ENCODE results near the gene MFF.
"Not testable (repeated sequence)": the region's sequence is repeated elsewhere in the genome, so short reads cannot be mapped to it uniquely, and the experiment has no call there.

Gene MFF

GRCh38 chr2:227378371-227378782, 53.3 kb downstream of the MFF start:
- DNase-seq: no peak

- no peak for DNase-seq
Observed at GRCh38 chr2:227379095-227379494, 54.0 kb downstream of the MFF start, which contains the start of gene TM4SF20. Gene TM4SF20, minus strand, starts transcription at chr2:227379306. Its CDS starts 38 bp downstream, at chr2:227379268.

GRCh38 chr2:227382241-227382835, 57.3 kb downstream of the MFF start:
- not testable (repeated sequence) for DNase-seq

GRCh38 chr2:227383686-227384085, 58.6 kb downstream of the MFF start:
- DNase-seq: no peak

GRCh38 chr2:227386630-227387029, 61.6 kb downstream of the MFF start:
- DNase-seq: no peak

- not testable (repeated sequence) for DNase-seq
Observed at GRCh38 chr2:227387583-227387982, 62.5 kb downstream of the MFF start, which contains the start of gene SCYGR1. Gene SCYGR1, minus strand, starts transcription at chr2:227387949. Its CDS starts 0 bp downstream, at chr2:227387949.

- DNase-seq: no peak
Observed at GRCh38 chr2:227388537-227389011, 63.5 kb downstream of the MFF start.

- DNase-seq: no peak
Observed at GRCh38 chr2:227389231-227389630, 64.2 kb downstream of the MFF start.

GRCh38 chr2:227389661-227390060, 64.6 kb downstream of the MFF start:
- no peak for DNase-seq

GRCh38 chr2:227390468-227391256, 65.6 kb downstream of the MFF start:
- no peak for DNase-seq

- DNase-seq: no peak
Observed at GRCh38 chr2:227394401-227394800, 69.3 kb downstream of the MFF start.

- no peak for DNase-seq
Observed at GRCh38 chr2:227395556-227395955, 70.5 kb downstream of the MFF start.

- no peak for DNase-seq
Observed at GRCh38 chr2:227397562-227397961, 72.5 kb downstream of the MFF start.

- no peak for DNase-seq
Observed at GRCh38 chr2:227398684-227399670, 73.9 kb downstream of the MFF start.

- DNase-seq: no peak
Observed at GRCh38 chr2:227401550-227401949, 76.5 kb downstream of the MFF start.

GRCh38 chr2:227402321-227402720, 77.3 kb downstream of the MFF start:
- no peak for DNase-seq

- no peak for DNase-seq
Observed at GRCh38 chr2:227402959-227403358, 77.9 kb downstream of the MFF start.

GRCh38 chr2:227404585-227405271, 79.7 kb downstream of the MFF start:
- no peak for DNase-seq

GRCh38 chr2:227406177-227407031, 81.4 kb downstream of the MFF start:
- no peak for DNase-seq
